H1 (cell line): Measurements from ENCODE around the gene HMCN2. TPM values are rescaled to one million over a fixed set of nuclear protein-coding genes. Genes with fewer than 3 reads are reported as not detected.

ENCODE experiments used
- CTCF ChIA-PET: fragments of 300-600 bp; sonication (Branson Sonifier 250); formaldehyde crosslinking; loops from one replicate; lab custom pipeline; 2021; ENCODE audit not compliant: partially characterized antibody; lab: Charles Lee
- POLR2A ChIA-PET: fragments of 300-600 bp; sonication (Branson Sonifier 250); formaldehyde crosslinking; loops from one replicate; lab custom pipeline; 2021; ENCODE audit warnings: inconsistent platforms; ENCODE audit not compliant: partially characterized antibody; lab: Charles Lee
- DNase-seq, 2 experiments: peaks; one replicate each; pipeline versions ENCODE4 v3.0.0 to v3.0.0-alpha.2; 2010 to 2022; ENCODE audit warnings: low spot score in 2 of 2, low read depth in 1 of 2, mixed read lengths in 1 of 2
- FAIRE-seq: peaks from 2 replicates; lab custom pipeline; 2011; peaks lifted over from hg19 to GRCh38; lab: Jason Lieb, UNC
- H2AFZ ChIP-seq: 2 replicates; pipeline ENCODE4 v1.8.1; 2012; ENCODE audit warnings: low read length, inconsistent platforms
- H2AK5ac ChIP-seq: 2 replicates; pipeline ENCODE4 v1.6.1; 2013; ENCODE audit warnings: low read depth, low read length
- H2BK120ac ChIP-seq: replicated peaks from 2 replicates; pipeline ENCODE3; 2013; ENCODE audit warnings: low read depth, low read length, inconsistent platforms
- H2BK12ac ChIP-seq: 2 replicates; pipeline ENCODE4 v1.6.1; 2013; ENCODE audit warnings: low read depth, low read length
- H2BK15ac ChIP-seq: 2 replicates; pipeline ENCODE4 v1.6.1; 2013; ENCODE audit warnings: low read length
- H2BK20ac ChIP-seq: 2 replicates; pipeline ENCODE4 v1.6.1; 2013; ENCODE audit warnings: low read length
- H2BK5ac ChIP-seq: 2 replicates; pipeline ENCODE4 v1.6.1; 2013; ENCODE audit warnings: low read depth, low read length
- H3K14ac ChIP-seq: 2 replicates; pipeline ENCODE4 v1.6.1; 2013; ENCODE audit warnings: inconsistent platforms; ENCODE audit not compliant: insufficient read length
- H3K18ac ChIP-seq: 2 replicates; pipeline ENCODE4 v1.6.1; 2013; ENCODE audit warnings: low read length; ENCODE audit errors: extremely low read depth
- H3K23ac ChIP-seq: 2 replicates; pipeline ENCODE4 v1.6.1; 2013; ENCODE audit warnings: inconsistent platforms; ENCODE audit not compliant: insufficient read length
- H3K23me2 ChIP-seq: 2 replicates; pipeline ENCODE4 v1.6.1; 2013; ENCODE audit warnings: low read depth, low read length
- H3K27ac ChIP-seq: 2 replicates; pipeline ENCODE4 v1.6.1; 2011; ENCODE audit warnings: low read depth, low read length, inconsistent platforms
- H3K27me3 ChIP-seq, 4 experiments: replicated peaks in 1 of 4; 1 replicate in 1 of 4; 2 replicates in 3 of 4; pipeline versions ENCODE4 v1.6.1 to v1.8.1; 2011 to 2013; ENCODE audit warnings: low read length in 3 of 4, mild to moderate bottlenecking in 3 of 4, inconsistent platforms in 2 of 4, mixed read lengths in 2 of 4, moderate library complexity in 1 of 4; ENCODE audit not compliant: control insufficient read depth in 3 of 4, insufficient read depth in 3 of 4; ENCODE audit errors: extremely low read depth in 1 of 4
- H3K36me3 ChIP-seq, 4 experiments: 2 replicates each; pipeline versions ENCODE4 v1.6.1 to v1.8.1; 2011 to 2013; ENCODE audit warnings: mild to moderate bottlenecking in 4 of 4, low read length in 3 of 4, moderate library complexity in 2 of 4, control low read depth in 1 of 4, inconsistent platforms in 1 of 4; ENCODE audit not compliant: insufficient read depth in 4 of 4, control insufficient read depth in 2 of 4
- H3K4ac ChIP-seq: replicated peaks from 2 replicates; pipeline ENCODE3; 2013; ENCODE audit warnings: low read length, low read depth, mixed read lengths, inconsistent platforms; ENCODE audit not compliant: insufficient read length
- H3K4me1 ChIP-seq, 4 experiments: replicated peaks in 1 of 4; 1 replicate in 1 of 4; 2 replicates in 3 of 4; pipeline versions ENCODE4 v1.6.1 to v1.8.1; 2011 to 2013; ENCODE audit warnings: low read length in 3 of 4, inconsistent platforms in 2 of 4, mixed read lengths in 1 of 4; ENCODE audit not compliant: insufficient read depth in 4 of 4, control insufficient read depth in 3 of 4
- H3K4me2 ChIP-seq, 2 experiments: 2 replicates each; pipeline versions ENCODE4 v1.6.1 to v1.8.1; 2011 to 2013; ENCODE audit warnings: low read depth in 2 of 2, low read length in 2 of 2, control low read depth in 1 of 2, inconsistent platforms in 1 of 2, mild to moderate bottlenecking in 1 of 2; ENCODE audit not compliant: insufficient read depth in 1 of 2
- H3K4me3 ChIP-seq, 4 experiments: fragments of 200-600, 300-600 bp in 1 of 4; sonication (generic), shearing (Covaris generic), sonication (Bioruptor Twin) in 1 of 4; 2 replicates each; pipeline versions ENCODE4 v1.5.1 to v1.8.1; 2011 to 2016; ENCODE audit warnings: low read length in 4 of 4, low read depth in 3 of 4, control low read depth in 2 of 4, inconsistent platforms in 2 of 4, mild to moderate bottlenecking in 2 of 4, mixed read lengths in 1 of 4, moderate library complexity in 1 of 4; ENCODE audit not compliant: insufficient read depth in 2 of 4; ENCODE audit errors: extremely low read depth in 1 of 4
- H3K56ac ChIP-seq: replicated peaks from 2 replicates; pipeline ENCODE3; 2013; ENCODE audit warnings: low read depth, mild to moderate bottlenecking, mixed read lengths, low read length, inconsistent platforms; ENCODE audit not compliant: insufficient read length
- H3K79me1 ChIP-seq: 2 replicates; pipeline ENCODE4 v1.6.1; 2013; ENCODE audit warnings: low read depth, low read length, control low read depth
- H3K79me2 ChIP-seq, 2 experiments: 2 replicates each; pipeline versions ENCODE4 v1.6.1 to v1.8.1; 2012 to 2013; ENCODE audit warnings: low read length in 2 of 2, mild to moderate bottlenecking in 2 of 2, inconsistent platforms in 1 of 2; ENCODE audit not compliant: insufficient read depth in 2 of 2, control insufficient read depth in 1 of 2
- H3K9ac ChIP-seq, 4 experiments: replicated peaks in 1 of 4; 1 replicate in 1 of 4; 2 replicates in 3 of 4; pipeline versions ENCODE4 v1.6.1 to v1.8.1; 2011 to 2013; ENCODE audit warnings: low read depth in 3 of 4, low read length in 3 of 4, control low read depth in 2 of 4, mild to moderate bottlenecking in 2 of 4, moderate library complexity in 2 of 4, inconsistent platforms in 1 of 4; ENCODE audit errors: extremely low read depth in 1 of 4
- H3K9me3 ChIP-seq, 2 experiments: 2 replicates each; pipeline versions ENCODE4 v1.6.1 to v1.8.1; 2012 to 2013; ENCODE audit warnings: mild to moderate bottlenecking in 2 of 2, moderate library complexity in 2 of 2, control low read depth in 1 of 2, inconsistent platforms in 1 of 2, low read depth in 1 of 2, low read length in 1 of 2, mixed read lengths in 1 of 2; ENCODE audit not compliant: insufficient read depth in 2 of 2
- H4K20me1 ChIP-seq, 2 experiments: replicated peaks in 1 of 2; 2 replicates each; pipeline versions ENCODE3 to v1.8.1; 2011 to 2013; ENCODE audit warnings: inconsistent platforms in 2 of 2, low read length in 2 of 2, mild to moderate bottlenecking in 1 of 2; ENCODE audit not compliant: insufficient read depth in 2 of 2, control insufficient read depth in 1 of 2
- H4K5ac ChIP-seq: 2 replicates; pipeline ENCODE4 v1.6.1; 2013; ENCODE audit warnings: low read length, low read depth, mixed read lengths, inconsistent platforms; ENCODE audit not compliant: insufficient read length
- H4K8ac ChIP-seq: 2 replicates; pipeline ENCODE4 v1.8.0; 2013; ENCODE audit warnings: mild to moderate bottlenecking, moderate library complexity, low read length, inconsistent platforms; ENCODE audit not compliant: insufficient read depth; ENCODE audit errors: extremely low read depth
- H4K91ac ChIP-seq: replicated peaks from 2 replicates; pipeline ENCODE3; 2013; ENCODE audit warnings: low read length, mixed read lengths, inconsistent platforms; ENCODE audit not compliant: insufficient read length
- ATF3 ChIP-seq: IDR thresholded peaks from 2 replicates; pipeline ENCODE4 v1.6.1; 2011; ENCODE audit warnings: low read depth, mild to moderate bottlenecking, low read length; ENCODE audit not compliant: insufficient read depth
- E2F6 ChIP-seq: IDR thresholded peaks from 2 replicates; pipeline ENCODE4 v1.6.1; 2012; ENCODE audit warnings: inconsistent platforms
- KDM4A ChIP-seq: IDR thresholded peaks from one replicate; pipeline ENCODE4 v1.7.1; 2012; ENCODE audit warnings: low read depth, mild to moderate bottlenecking, moderate library complexity, low read length, inconsistent platforms; ENCODE audit not compliant: severe bottlenecking
- RXRA ChIP-seq: IDR thresholded peaks from 2 replicates; pipeline ENCODE4 v1.6.1; 2011; ENCODE audit warnings: low read depth, mild to moderate bottlenecking, low read length, moderate library complexity; ENCODE audit not compliant: insufficient read depth
- SAP30 ChIP-seq: fragments of 300-600 bp; sonication (generic); IDR thresholded peaks from 2 replicates; pipeline ENCODE4 v1.7.1; 2012; ENCODE audit warnings: low read length, moderate library complexity, mild to moderate bottlenecking, inconsistent platforms; ENCODE audit not compliant: insufficient read depth, insufficient replicate concordance
- SP2 ChIP-seq: IDR thresholded peaks from 2 replicates; pipeline ENCODE4 v1.6.1; 2012; ENCODE audit warnings: mild to moderate bottlenecking, low read length, inconsistent platforms
- SRF ChIP-seq: IDR thresholded peaks from 2 replicates; pipeline ENCODE4 v1.6.1; 2011; ENCODE audit warnings: mild to moderate bottlenecking, low read depth, low read length, moderate library complexity
- TAF7 ChIP-seq: optimal IDR thresholded peaks from 2 replicates; pipeline ENCODE3; 2011; ENCODE audit warnings: low read depth, mild to moderate bottlenecking, inconsistent platforms, low read length, moderate library complexity, borderline replicate concordance
- WGBS, 2 experiments: shearing (Covaris generic) in 1 of 2; methylation state at CpG; one replicate each; pipeline versions ENCODE4 v1.1.6 to v1.1.7; 2013 to 2015; ENCODE audit warnings: low lambda C conversion rate in 2 of 2, mixed read lengths in 2 of 2, inconsistent platforms in 1 of 2, low coverage in 1 of 2, missing lambda C conversion rate in 1 of 2; ENCODE audit not compliant: insufficient replicate concordance in 2 of 2, insufficient coverage in 1 of 2, insufficient read length in 1 of 2; ENCODE audit errors: extremely low coverage in 1 of 2, missing lambda C conversion rate in 1 of 2; 5-methylcytosine and 5-hydroxymethylcytosine counted together
- polyA plus RNA-seq, 7 experiments: library from polyadenylated mRNA; depleted of rRNA in 3 of 7; stranded (reverse) in 5 of 7; unstranded in 2 of 7; fragments of >200 nt in 5 of 7; fragments of 200-250 nt in 2 of 7; gene quantifications; 1 replicate in 5 of 7; 2 replicates in 1 of 7; 4 replicates in 1 of 7; pipeline versions ENCODE4 v1.2.1 to v1.2.3, GENCODE V29; 2011 to 2013; ENCODE audit warnings: missing spikeins in 2 of 7, mixed read lengths in 2 of 7
- total RNA-seq: library from RNA; stranded (reverse); fragmentation: NEBNext Ultra II Directional; extraction: Animal tissue kit (Norgen Biotek cat#: 25700); gene quantifications from 2 replicates; pipeline ENCODE4 v1.2.1, GENCODE V29; 2021

Gene HMCN2
- total and polyA plus RNA-seq, 2 of the 8 experiments (the other 6 are each of a cell fraction or from before 2014, with no cell fraction given): 5.0 to 9.1 TPM

DNA sequence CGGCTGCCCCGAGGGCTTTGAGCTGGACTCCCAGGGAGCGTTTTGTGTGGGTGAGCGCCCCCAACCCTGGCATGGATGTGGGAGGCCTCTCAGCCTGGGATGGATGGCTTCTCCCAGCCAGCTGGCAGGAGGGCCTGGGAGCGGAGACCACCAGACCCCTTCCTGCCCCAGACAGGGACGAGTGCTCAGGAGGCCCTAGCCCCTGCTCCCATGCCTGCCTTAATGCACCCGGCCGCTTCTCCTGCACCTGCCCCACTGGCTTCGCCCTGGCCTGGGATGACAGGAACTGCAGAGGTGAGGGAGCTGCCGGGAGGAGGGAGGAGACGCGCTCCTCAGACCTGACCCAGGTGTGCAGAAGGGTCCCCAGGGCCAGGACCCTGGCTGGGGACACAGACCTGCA lies 161.8 kb downstream of the HMCN2 start:
- H3K27ac ChIP-seq: no peak overlapping the region
- H3K4me2 ChIP-seq: no peak overlapping the region
- H3K27me3 ChIP-seq: peaks cover 0 to 3% (median 2%) of the 10 kb centered on the region in 4 experiments; a peak in 4 of 7 replicates
- H2BK12ac ChIP-seq: 0 out of 2 replicates have a peak overlapping the region, but pooled peaks have one; percentile 39
- FAIRE-seq: no peak
- H4K8ac ChIP-seq: no peak overlapping the region; the same call in 1 of the 2 replicates
- H3K18ac ChIP-seq: no peak overlapping the region
- no peak overlapping the region for H2BK20ac ChIP-seq
- H3K14ac ChIP-seq: no peak overlapping the region
- H2AFZ ChIP-seq: no peak overlapping the region
- no peaks in the 10 kb centered on the region for H3K79me1 ChIP-seq
- no peak overlapping the region for H3K56ac ChIP-seq
- H2BK120ac ChIP-seq: no peak overlapping the region
- no peak overlapping the region for H4K5ac ChIP-seq
- no peaks in the 10 kb centered on the region for H3K23me2 ChIP-seq
- H3K4me3 ChIP-seq: no peak overlapping the region
- H4K91ac ChIP-seq: no peak overlapping the region
- no peak for DNase-seq
- H2AK5ac ChIP-seq: no peak overlapping the region
- 95% methylated on average over 12 of the region's 12 CpGs; no CpG with 5 or more reads in 1 of the 2 experiments for WGBS, 2 experiments
- H3K9ac ChIP-seq: no peak overlapping the region
- H3K23ac ChIP-seq: no peak overlapping the region
- POLR2A ChIA-PET: interaction anchor here (2.1 kb wide), 1 partner anchor 20 kb away, joined by 7 read pairs; no protein-coding TSS in a partner anchor
- 0 out of 2 replicates have a peak overlapping the region, but pooled peaks have one; percentile 68 for H2BK5ac ChIP-seq
- H4K20me1 ChIP-seq: no peaks in the 10 kb centered on the region
- H3K36me3 ChIP-seq: no peaks in the 10 kb centered on the region
- no peaks in the 10 kb centered on the region for H3K9me3 ChIP-seq
- no peak overlapping the region for H3K4ac ChIP-seq
- TF ChIP-seq SP2 (no peak), TAF7 (no peak), E2F6 (no peak), ATF3 (no peak), SAP30 (no peak), KDM4A (no peak), SRF (no peak), RXRA (no peak)
- no peak overlapping the region for H2BK15ac ChIP-seq
- CTCF ChIA-PET: interaction anchor here (0.7 to 1.1 kb wide), 2 partner anchors 20 to 73 kb away, joined by 3 to 4 read pairs; no protein-coding TSS in a partner anchor
- H3K79me2 ChIP-seq: no peaks in the 10 kb centered on the region
- peaks cover 0 to 6% (median 3%) of the 10 kb centered on the region in 4 experiments; a peak in 5 of 7 replicates for H3K4me1 ChIP-seq
